DOHH2 (cell line): ENCODE results near the gene CMIP.

Experiments
- H3F3A ChIP-seq: fragments of 200-600 bp; sonication (generic), shearing (Covaris generic); 2 replicates; pipeline ENCODE4 v1.6.0; 2016; ENCODE audit warnings: antibody characterized with exemption, mild to moderate bottlenecking; ENCODE audit not compliant: control insufficient read depth, insufficient read depth
- H3K27ac ChIP-seq: fragments of 200-600 bp; sonication (generic); 2 replicates; pipeline ENCODE4 v1.5.1; 2014; ENCODE audit warnings: low read depth, mild to moderate bottlenecking, low read length, moderate library complexity
- H3K27me3 ChIP-seq: fragments of 200-600 bp; sonication (generic); 2 replicates; pipeline ENCODE4 v1.6.1; 2014; ENCODE audit warnings: mild to moderate bottlenecking, low read length, mixed read lengths; ENCODE audit not compliant: control insufficient read depth
- H3K36me3 ChIP-seq: fragments of 200-600 bp; sonication (generic); 2 replicates; pipeline ENCODE4 v1.6.1; 2014; ENCODE audit warnings: mild to moderate bottlenecking, low read length, moderate library complexity, mixed read lengths; ENCODE audit not compliant: control insufficient read depth
- H3K4me1 ChIP-seq: fragments of 200-600 bp; sonication (generic); 2 replicates; pipeline ENCODE4 v1.6.1; 2014; ENCODE audit warnings: mild to moderate bottlenecking, low read length, mixed read lengths; ENCODE audit not compliant: control insufficient read depth
- H3K4me2 ChIP-seq: fragments of 200-600 bp; sonication (generic); 2 replicates; pipeline ENCODE4 v1.6.0; 2014; ENCODE audit warnings: mild to moderate bottlenecking, low read length, moderate library complexity
- H3K4me3 ChIP-seq: fragments of 200-600 bp; sonication (generic); 2 replicates; pipeline ENCODE4 v1.5.1; 2014; ENCODE audit warnings: mild to moderate bottlenecking, low read length, mixed read lengths
- H3K79me2 ChIP-seq: fragments of 200-600 bp; sonication (generic); 2 replicates; pipeline ENCODE4 v1.6.1; 2014; ENCODE audit warnings: mild to moderate bottlenecking, low read length, mixed read lengths; ENCODE audit not compliant: control insufficient read depth
- H3K9me2 ChIP-seq: fragments of 200-600 bp; sonication (generic); replicated peaks from 2 replicates; pipeline ENCODE4 v1.6.1; 2014; ENCODE audit warnings: mild to moderate bottlenecking, low read length, mixed read lengths; ENCODE audit not compliant: control insufficient read depth
- H3K9me3 ChIP-seq: fragments of 200-600 bp; sonication (generic); 2 replicates; pipeline ENCODE4 v1.6.1; 2014; ENCODE audit warnings: antibody characterized with exemption, low read length, mixed read lengths; ENCODE audit not compliant: control insufficient read depth, insufficient read depth
- H4K20me1 ChIP-seq: fragments of 200-600 bp; sonication (generic); 2 replicates; pipeline ENCODE4 v1.6.0; 2014; ENCODE audit warnings: low read depth, mild to moderate bottlenecking, antibody characterized with exemption, low read length, moderate library complexity; ENCODE audit not compliant: control insufficient read depth, insufficient read depth
- EZH2phosphoT487 ChIP-seq: fragments of 200-600 bp; sonication (generic); IDR thresholded peaks from 2 replicates; pipeline ENCODE4 v1.6.1; 2017; ENCODE audit warnings: borderline replicate concordance, mild to moderate bottlenecking, antibody characterized with exemption, low read length, moderate library complexity, mixed read lengths
- TF ChIP-seq, protein P1 (sequence below): fragments of 200-600 bp; sonication (generic); IDR thresholded peaks from one replicate; pipeline ENCODE4 v1.5.1; 2014; ENCODE audit warnings: antibody characterized with exemption, mild to moderate bottlenecking, low read depth, low read length; ENCODE audit not compliant: poor library complexity, severe bottlenecking

The CMIP gene

DNA sequence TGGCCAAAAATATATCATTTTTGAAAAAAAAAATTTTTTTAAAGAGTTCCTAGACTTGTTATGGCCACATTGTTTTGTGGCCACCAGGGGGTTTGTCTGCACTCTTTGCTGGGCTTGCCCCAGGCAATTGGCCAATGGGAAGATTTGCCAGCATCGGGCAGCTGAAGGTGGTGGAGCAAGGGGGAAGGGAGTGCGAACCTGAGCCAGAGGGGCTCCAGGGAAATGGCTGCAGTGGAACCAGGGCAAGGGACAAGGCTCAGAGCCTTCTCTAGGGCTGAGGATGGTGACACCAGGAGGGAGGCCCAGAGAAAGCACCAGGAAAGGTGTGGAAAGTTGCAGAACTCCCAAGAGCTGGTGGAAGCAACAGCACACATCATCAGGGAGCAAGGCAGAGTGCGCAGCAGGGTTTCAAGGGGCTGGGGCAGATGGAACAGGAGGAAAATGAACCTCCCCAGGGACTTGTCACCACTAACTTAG, 15.5 kb upstream of the CMIP start:
- TF ChIP-seq, protein P1, sequence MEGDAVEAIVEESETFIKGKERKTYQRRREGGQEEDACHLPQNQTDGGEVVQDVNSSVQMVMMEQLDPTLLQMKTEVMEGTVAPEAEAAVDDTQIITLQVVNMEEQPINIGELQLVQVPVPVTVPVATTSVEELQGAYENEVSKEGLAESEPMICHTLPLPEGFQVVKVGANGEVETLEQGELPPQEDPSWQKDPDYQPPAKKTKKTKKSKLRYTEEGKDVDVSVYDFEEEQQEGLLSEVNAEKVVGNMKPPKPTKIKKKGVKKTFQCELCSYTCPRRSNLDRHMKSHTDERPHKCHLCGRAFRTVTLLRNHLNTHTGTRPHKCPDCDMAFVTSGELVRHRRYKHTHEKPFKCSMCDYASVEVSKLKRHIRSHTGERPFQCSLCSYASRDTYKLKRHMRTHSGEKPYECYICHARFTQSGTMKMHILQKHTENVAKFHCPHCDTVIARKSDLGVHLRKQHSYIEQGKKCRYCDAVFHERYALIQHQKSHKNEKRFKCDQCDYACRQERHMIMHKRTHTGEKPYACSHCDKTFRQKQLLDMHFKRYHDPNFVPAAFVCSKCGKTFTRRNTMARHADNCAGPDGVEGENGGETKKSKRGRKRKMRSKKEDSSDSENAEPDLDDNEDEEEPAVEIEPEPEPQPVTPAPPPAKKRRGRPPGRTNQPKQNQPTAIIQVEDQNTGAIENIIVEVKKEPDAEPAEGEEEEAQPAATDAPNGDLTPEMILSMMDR, result peak; percentile 49
- TF ChIP-seq EZH2phosphoT487, result no peak
- H3K4me1 ChIP-seq, result peaks cover 77% of the 10 kb centered on the region

DNA sequence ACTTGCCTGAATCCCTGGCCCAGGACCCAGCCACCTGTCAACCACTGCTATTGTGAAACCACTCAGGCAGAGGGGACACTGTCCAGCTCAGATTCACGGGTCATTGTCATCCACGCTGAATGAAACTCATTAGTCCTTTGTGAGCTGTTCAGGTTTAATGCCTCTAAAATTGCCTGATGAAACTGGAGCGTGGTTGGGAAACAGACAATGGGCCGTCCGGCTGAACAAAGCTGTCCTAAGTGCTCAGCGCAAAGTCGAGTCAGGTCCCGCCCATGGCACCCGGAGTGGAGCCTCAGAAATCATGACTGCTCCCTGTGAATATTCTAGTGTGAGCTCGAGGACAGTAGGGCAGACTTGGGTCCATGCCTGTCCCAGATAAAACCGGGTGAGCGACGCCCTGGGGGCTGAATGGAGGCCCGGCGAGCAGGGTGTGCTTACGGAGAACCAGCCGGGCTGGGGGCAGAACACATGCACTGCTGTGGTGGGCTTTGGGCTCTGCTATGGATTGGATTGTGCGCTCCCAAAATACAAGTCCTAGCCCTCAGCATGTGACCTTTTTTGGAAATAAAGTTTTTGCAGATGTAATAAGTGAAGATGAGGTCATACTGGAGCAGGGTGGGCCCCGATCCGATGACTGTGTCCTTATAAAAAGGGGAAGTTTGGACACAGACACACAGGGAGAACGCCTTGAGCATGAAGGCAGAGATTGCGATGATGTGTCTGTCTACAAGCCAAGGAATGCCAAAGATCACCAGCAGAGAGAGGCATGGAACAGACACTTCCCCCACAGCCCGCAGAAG, 12.9 kb upstream of the CMIP start:
- H3K9me3 ChIP-seq, result no peaks in the 10 kb centered on the region
- H3K27me3 ChIP-seq, result peaks cover 6% of the 10 kb centered on the region; the same call in 1 of the 2 replicates
- H3K27ac ChIP-seq, result peak overlapping the region; percentile 93
- H3K4me3 ChIP-seq, result no peak overlapping the region
- H3K79me2 ChIP-seq, result no peaks in the 10 kb centered on the region
- H3K9me2 ChIP-seq, result no peaks in the 10 kb centered on the region
- TF ChIP-seq, protein P1, result no peak
- no peak for TF ChIP-seq EZH2phosphoT487
- H3K4me2 ChIP-seq, result peak overlapping the region; percentile 65
- no peaks in the 10 kb centered on the region for H3K36me3 ChIP-seq
- H3K4me1 ChIP-seq, result peaks cover 60% of the 10 kb centered on the region
- peaks cover 14% of the 10 kb centered on the region for H3F3A ChIP-seq
- no peaks in the 10 kb centered on the region for H4K20me1 ChIP-seq

More for the DNA sequence above, 15.5 kb upstream of the CMIP start:
- no peak overlapping the region for H3K4me2 ChIP-seq
- no peaks in the 10 kb centered on the region for H3K9me3 ChIP-seq
- H3K4me3 ChIP-seq, result no peak overlapping the region
- H3K9me2 ChIP-seq, result no peaks in the 10 kb centered on the region
- H3K36me3 ChIP-seq, result no peaks in the 10 kb centered on the region
- H3K27me3 ChIP-seq, result peaks cover 3% of the 10 kb centered on the region; the same call in 1 of the 2 replicates
- no peak overlapping the region for H3K27ac ChIP-seq
- no peaks in the 10 kb centered on the region for H3K79me2 ChIP-seq
- peaks cover 16% of the 10 kb centered on the region for H3F3A ChIP-seq
- H4K20me1 ChIP-seq, result no peaks in the 10 kb centered on the region

DNA sequence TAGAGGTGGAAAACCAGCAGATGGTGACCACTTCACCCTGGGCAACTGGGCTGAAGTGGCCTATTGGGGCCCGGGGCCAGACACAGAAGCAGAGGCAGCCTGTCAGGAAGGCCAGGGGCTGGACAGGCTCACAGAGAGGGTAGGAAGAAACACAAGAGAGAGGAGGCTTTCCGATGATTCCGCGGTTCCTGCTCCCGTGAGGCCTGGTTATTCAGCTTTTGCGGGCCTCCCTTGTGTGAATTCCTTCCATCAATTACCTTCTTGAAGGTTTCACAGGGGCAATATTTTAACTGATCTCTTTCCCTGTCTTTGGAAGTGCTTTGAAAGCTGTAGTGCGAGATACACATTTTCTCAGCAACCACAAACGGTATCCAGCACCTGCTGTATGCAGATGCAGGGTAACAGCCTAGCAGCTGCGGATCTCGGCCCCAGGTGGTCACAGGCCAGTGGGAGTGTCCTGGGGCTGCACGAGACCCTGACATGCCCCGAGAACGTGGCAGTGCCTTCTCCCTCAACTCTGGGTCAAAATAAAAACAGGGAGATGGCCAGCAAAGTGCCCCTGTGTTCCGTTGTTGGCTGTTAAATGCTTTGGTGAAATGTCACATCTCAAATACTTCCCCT, 11.6 kb upstream of the CMIP start:
- TF ChIP-seq, protein P1, result no peak
- no peak for TF ChIP-seq EZH2phosphoT487
- Histone ChIP-seq H4K20me1 (no peaks in the 10 kb centered on the region), H3K4me3 (peak overlapping the region; percentile 53), H3K4me2 (peak overlapping the region; percentile 65), H3K4me1 (peaks cover 49% of the 10 kb centered on the region), H3K27ac (peak overlapping the region; percentile 93), H3K9me3 (no peaks in the 10 kb centered on the region), H3K36me3 (no peaks in the 10 kb centered on the region), H3K79me2 (no peaks in the 10 kb centered on the region), H3K9me2 (no peaks in the 10 kb centered on the region), H3K27me3 (peaks cover 9% of the 10 kb centered on the region; the same call in 1 of the 2 replicates), H3F3A (peaks cover 8% of the 10 kb centered on the region; the same call in 1 of the 2 replicates)
